Suprapubic skin (tissue), 3 donors: ENCODE data around the gene PLK4.

Source experiments
- CTCF ChIP-seq, 2 donors: fragments of 200-600 bp in 1 of 2; fragments of 450-650 bp in 1 of 2; sonication (generic) in 1 of 2; IDR thresholded peaks; one replicate each; pipeline ENCODE4 v1.5.1; 2016 to 2019; ENCODE audit warnings: antibody characterized with exemption in 2 of 2, mild to moderate bottlenecking in 1 of 2, moderate library complexity in 1 of 2
- EP300 ChIP-seq: sonication (generic); formaldehyde crosslinking; IDR thresholded peaks from one replicate; pipeline ENCODE4 v1.6.1; 2017; ENCODE audit warnings: antibody characterized with exemption
- POLR2A ChIP-seq, 2 donors: fragments of 450-650 bp; IDR thresholded peaks; one replicate each; pipeline ENCODE4 v1.6.1; 2017; ENCODE audit warnings: antibody characterized with exemption in 2 of 2, mild to moderate bottlenecking in 2 of 2, moderate library complexity in 2 of 2

GRCh38 chr4:127896528-127896927 is 15.8 kb downstream of the PLK4 start:
- TF ChIP-seq EP300 (no peak), CTCF (IDR thresholded peaks at IDR 0.05) (no peak), POLR2A (IDR thresholded peaks at IDR 0.05) (no peak)
